Measurements from ENCODE around the gene CAMSAP3.

- TF ChIP-seq FOXM1 (IDR thresholded peaks at IDR 0.05; ENCODE audit: low read depth, low read length) (no peak), CTCF (IDR thresholded peaks at IDR 0.05 in 2 of 3, conservative IDR thresholded peaks at IDR 0.05 in 1 of 3; ENCODE audit: control insufficient read depth in 2 of 3, extremely low read depth in 1 of 3, insufficient read depth in 1 of 3, low read depth in 3 of 3, low read length in 3 of 3) (no peak), SMC3 (IDR thresholded peaks at IDR 0.05; ENCODE audit: borderline replicate concordance, low read length) (no peak), NRF1 (conservative IDR thresholded peaks at IDR 0.05; ENCODE audit: low read depth, low read length) (no peak), POLR2AphosphoS5 (IDR thresholded peaks at IDR 0.05; ENCODE audit: low read length) (no peak; the same call in 1 of the 2 replicates), EP300 (IDR thresholded peaks at IDR 0.05; ENCODE audit: borderline replicate concordance in 1 of 2, control insufficient read depth in 1 of 2, low read depth in 2 of 2, low read length in 2 of 2) (no peak), SP1 (IDR thresholded peaks at IDR 0.05; ENCODE audit: low read depth, low read length) (no peak)
- TF ChIP-seq, protein P1, sequence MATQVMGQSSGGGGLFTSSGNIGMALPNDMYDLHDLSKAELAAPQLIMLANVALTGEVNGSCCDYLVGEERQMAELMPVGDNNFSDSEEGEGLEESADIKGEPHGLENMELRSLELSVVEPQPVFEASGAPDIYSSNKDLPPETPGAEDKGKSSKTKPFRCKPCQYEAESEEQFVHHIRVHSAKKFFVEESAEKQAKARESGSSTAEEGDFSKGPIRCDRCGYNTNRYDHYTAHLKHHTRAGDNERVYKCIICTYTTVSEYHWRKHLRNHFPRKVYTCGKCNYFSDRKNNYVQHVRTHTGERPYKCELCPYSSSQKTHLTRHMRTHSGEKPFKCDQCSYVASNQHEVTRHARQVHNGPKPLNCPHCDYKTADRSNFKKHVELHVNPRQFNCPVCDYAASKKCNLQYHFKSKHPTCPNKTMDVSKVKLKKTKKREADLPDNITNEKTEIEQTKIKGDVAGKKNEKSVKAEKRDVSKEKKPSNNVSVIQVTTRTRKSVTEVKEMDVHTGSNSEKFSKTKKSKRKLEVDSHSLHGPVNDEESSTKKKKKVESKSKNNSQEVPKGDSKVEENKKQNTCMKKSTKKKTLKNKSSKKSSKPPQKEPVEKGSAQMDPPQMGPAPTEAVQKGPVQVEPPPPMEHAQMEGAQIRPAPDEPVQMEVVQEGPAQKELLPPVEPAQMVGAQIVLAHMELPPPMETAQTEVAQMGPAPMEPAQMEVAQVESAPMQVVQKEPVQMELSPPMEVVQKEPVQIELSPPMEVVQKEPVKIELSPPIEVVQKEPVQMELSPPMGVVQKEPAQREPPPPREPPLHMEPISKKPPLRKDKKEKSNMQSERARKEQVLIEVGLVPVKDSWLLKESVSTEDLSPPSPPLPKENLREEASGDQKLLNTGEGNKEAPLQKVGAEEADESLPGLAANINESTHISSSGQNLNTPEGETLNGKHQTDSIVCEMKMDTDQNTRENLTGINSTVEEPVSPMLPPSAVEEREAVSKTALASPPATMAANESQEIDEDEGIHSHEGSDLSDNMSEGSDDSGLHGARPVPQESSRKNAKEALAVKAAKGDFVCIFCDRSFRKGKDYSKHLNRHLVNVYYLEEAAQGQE (IDR thresholded peaks at IDR 0.05; ENCODE audit: low read depth, low read length) = no peak
- TF ChIP-seq, protein P2, sequence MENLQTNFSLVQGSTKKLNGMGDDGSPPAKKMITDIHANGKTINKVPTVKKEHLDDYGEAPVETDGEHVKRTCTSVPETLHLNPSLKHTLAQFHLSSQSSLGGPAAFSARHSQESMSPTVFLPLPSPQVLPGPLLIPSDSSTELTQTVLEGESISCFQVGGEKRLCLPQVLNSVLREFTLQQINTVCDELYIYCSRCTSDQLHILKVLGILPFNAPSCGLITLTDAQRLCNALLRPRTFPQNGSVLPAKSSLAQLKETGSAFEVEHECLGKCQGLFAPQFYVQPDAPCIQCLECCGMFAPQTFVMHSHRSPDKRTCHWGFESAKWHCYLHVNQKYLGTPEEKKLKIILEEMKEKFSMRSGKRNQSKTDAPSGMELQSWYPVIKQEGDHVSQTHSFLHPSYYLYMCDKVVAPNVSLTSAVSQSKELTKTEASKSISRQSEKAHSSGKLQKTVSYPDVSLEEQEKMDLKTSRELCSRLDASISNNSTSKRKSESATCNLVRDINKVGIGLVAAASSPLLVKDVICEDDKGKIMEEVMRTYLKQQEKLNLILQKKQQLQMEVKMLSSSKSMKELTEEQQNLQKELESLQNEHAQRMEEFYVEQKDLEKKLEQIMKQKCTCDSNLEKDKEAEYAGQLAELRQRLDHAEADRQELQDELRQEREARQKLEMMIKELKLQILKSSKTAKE (IDR thresholded peaks at IDR 0.05; ENCODE audit: low read depth, poor library complexity, severe bottlenecking) = no peak
These were observed 43.3 kb downstream of the CAMSAP3 start for GRCh38 chr19:7638802-7639465.
